Neural progenitor cell (in vitro differentiated cells): ENCODE data around the gene PPP6R3. TPM values are rescaled to one million over a fixed set of nuclear protein-coding genes. Genes with fewer than 3 reads are reported as not detected.

Source experiments
- DNase-seq: peaks from one replicate; pipeline ENCODE4 v3.0.0-alpha.2; 2016; ENCODE audit warnings: low spot score
- H2AFZ ChIP-seq: fragments of 200-600 bp; sonication (generic); replicated peaks from 2 replicates; pipeline ENCODE4 v1.6.1; 2016; ENCODE audit warnings: antibody characterized with exemption
- H3F3A ChIP-seq: fragments of 200-600 bp; sonication (generic); 2 replicates; pipeline ENCODE4 v1.6.1; 2016; ENCODE audit warnings: antibody characterized with exemption, low read depth
- H3K27ac ChIP-seq: fragments of 200-600 bp; sonication (generic); 2 replicates; pipeline ENCODE4 v1.5.1; 2016; ENCODE audit warnings: mild to moderate bottlenecking
- H3K27me3 ChIP-seq: fragments of 200-600 bp; sonication (generic); 2 replicates; pipeline ENCODE4 v1.6.1; 2016; ENCODE audit warnings: mild to moderate bottlenecking, moderate library complexity
- H3K36me3 ChIP-seq: fragments of 200-600 bp; sonication (generic); 2 replicates; pipeline ENCODE4 v1.5.1; 2016
- H3K4me1 ChIP-seq: fragments of 200-600 bp; sonication (generic); 2 replicates; pipeline ENCODE4 v1.6.1; 2016; ENCODE audit warnings: mixed run types
- H3K4me2 ChIP-seq: fragments of 200-600 bp; sonication (generic); 2 replicates; pipeline ENCODE4 v1.6.1; 2016
- H3K4me3 ChIP-seq: fragments of 200-600 bp; sonication (generic); 2 replicates; pipeline ENCODE4 v1.5.1; 2016
- H3K79me2 ChIP-seq: fragments of 200-600 bp; sonication (generic); 2 replicates; pipeline ENCODE4 v1.6.1; 2016; ENCODE audit warnings: low read depth
- H3K9ac ChIP-seq: fragments of 200-600 bp; sonication (generic); 2 replicates; pipeline ENCODE4 v1.6.1; 2016
- H3K9me3 ChIP-seq: fragments of 200-600 bp; sonication (generic); 2 replicates; pipeline ENCODE4 v1.5.1; 2016; ENCODE audit warnings: low read depth
- H4K20me1 ChIP-seq: fragments of 200-600 bp; sonication (generic); 2 replicates; pipeline ENCODE4 v1.6.1; 2016; ENCODE audit warnings: low read depth
- H3K27ac Mint-ChIP-seq: 3 replicates; pipeline ENCODE4 v1.8.0; 2021; ENCODE audit warnings: mixed read lengths
- H3K27me3 Mint-ChIP-seq: 2 replicates; pipeline ENCODE4 v1.8.0; 2022; ENCODE audit warnings: low read depth, mild to moderate bottlenecking, inconsistent platforms, moderate library complexity, mixed read lengths; ENCODE audit not compliant: insufficient read depth
- H3K36me3 Mint-ChIP-seq: 3 replicates; pipeline ENCODE4 v1.8.0; 2021; ENCODE audit warnings: mixed read lengths
- H3K4me1 Mint-ChIP-seq: 3 replicates; pipeline ENCODE4 v1.8.0; 2021; ENCODE audit warnings: mixed read lengths
- H3K4me3 Mint-ChIP-seq: 3 replicates; pipeline ENCODE4 v1.8.0; 2021; ENCODE audit warnings: mild to moderate bottlenecking, moderate library complexity, mixed read lengths
- H3K9me3 Mint-ChIP-seq: 3 replicates; pipeline ENCODE4 v1.8.0; 2020; ENCODE audit warnings: mixed read lengths
- EZH2 ChIP-seq: fragments of 200-600 bp; sonication (generic); IDR thresholded peaks from 2 replicates; pipeline ENCODE4 v1.6.1; 2017; ENCODE audit warnings: antibody characterized with exemption, mild to moderate bottlenecking, moderate library complexity
- EZH2phosphoT487 ChIP-seq: fragments of 200-600 bp; sonication (generic); IDR thresholded peaks from 2 replicates; pipeline ENCODE4 v1.6.1; 2017; ENCODE audit warnings: antibody characterized with exemption
- total RNA-seq: library from RNA; depleted of rRNA; stranded (reverse); fragments of >200 nt; gene quantifications from 2 replicates; pipeline ENCODE4 v1.2.3, GENCODE V29; 2015; ENCODE audit warnings: low replicate concordance
- TF ChIP-seq, protein P1 (sequence below): fragments of 200-600 bp; sonication (generic); IDR thresholded peaks from 2 replicates; pipeline ENCODE4 v1.5.1; 2017; ENCODE audit warnings: antibody characterized with exemption, mild to moderate bottlenecking

Gene PPP6R3
- total RNA-seq, 1 donor from 2014 or later, result 197 TPM

DNA sequence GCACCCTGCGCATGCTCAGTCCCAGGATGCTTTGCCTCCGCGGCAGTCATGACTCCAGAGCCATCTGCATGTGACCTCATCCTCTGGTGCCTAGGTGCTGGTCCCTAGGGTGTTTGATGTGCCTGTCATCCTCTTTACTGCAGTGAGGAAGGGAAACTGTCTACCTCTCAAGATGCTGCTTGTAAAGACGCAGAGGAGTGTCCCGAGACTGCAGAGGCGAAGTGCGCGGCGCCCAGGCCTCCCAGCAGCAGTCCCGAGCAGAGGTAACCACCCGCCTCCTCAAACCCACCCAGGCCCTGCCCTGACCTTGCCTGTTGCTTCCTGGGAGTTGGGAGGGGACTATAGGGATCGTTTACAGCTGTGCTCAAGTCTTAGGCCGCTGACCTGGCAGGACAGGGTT is 149.2 kb downstream of the PPP6R3 start:
- peak overlapping the region; percentile 58 for H3K27ac ChIP-seq
- H3F3A ChIP-seq, result peaks cover 32% of the 10 kb centered on the region

DNA sequence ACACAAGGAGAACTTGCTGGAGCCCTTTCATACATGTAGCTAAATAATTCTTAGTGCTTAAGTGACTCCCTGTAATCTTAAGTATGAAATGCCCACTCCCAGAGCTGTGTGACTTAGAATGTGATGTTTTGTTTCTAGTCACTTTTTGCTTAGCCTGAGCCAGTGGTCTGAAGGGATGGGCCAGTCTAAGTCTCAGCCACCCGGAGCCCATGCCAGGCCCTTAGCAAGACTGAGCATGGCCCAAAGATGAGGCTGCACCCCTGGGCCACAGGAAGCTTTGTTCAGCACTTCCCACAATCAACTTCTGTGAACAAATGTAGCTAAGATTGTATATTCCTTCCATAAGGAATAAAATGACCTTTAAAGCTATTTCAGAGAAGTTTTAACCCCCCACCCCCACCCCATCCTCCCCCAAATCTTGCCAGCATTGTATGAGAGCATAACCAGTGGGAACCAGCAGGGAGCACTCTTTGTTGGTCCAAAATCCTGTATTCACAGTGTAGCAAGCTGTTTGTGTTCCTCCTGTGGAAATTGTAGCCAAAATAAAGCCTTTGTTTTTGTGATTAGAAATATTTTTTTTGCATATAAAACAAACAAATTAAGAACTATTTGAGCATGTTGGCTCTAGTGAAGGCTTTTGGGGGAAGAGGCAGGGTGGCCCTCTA is 150.0 kb downstream of the PPP6R3 start:
- no peak overlapping the region for H3K4me2 ChIP-seq
- H3K9ac ChIP-seq, result no peak overlapping the region
- no peaks in the 10 kb centered on the region for H3K9me3 Mint-ChIP-seq
- no peaks in the 10 kb centered on the region for H3K27me3 ChIP-seq
- H3K4me3 Mint-ChIP-seq, result no peak overlapping the region
- H3K27me3 Mint-ChIP-seq, result peaks cover 2% of the 10 kb centered on the region
- peaks cover 20% of the 10 kb centered on the region for H4K20me1 ChIP-seq
- no peaks in the 10 kb centered on the region for H3K4me1 Mint-ChIP-seq
- H3K36me3 Mint-ChIP-seq, result peaks cover 49% of the 10 kb centered on the region
- H3K4me1 ChIP-seq, result peaks cover 3% of the 10 kb centered on the region
- H3K27ac ChIP-seq, result peak overlapping the region; percentile 58
- H3K9me3 ChIP-seq, result no peaks in the 10 kb centered on the region
- H3F3A ChIP-seq, result peaks cover 32% of the 10 kb centered on the region
- no peak overlapping the region for H3K27ac Mint-ChIP-seq
- no peaks in the 10 kb centered on the region for H3K79me2 ChIP-seq
- H3K36me3 ChIP-seq, result peaks cover 29% of the 10 kb centered on the region
- TF ChIP-seq, protein P1, sequence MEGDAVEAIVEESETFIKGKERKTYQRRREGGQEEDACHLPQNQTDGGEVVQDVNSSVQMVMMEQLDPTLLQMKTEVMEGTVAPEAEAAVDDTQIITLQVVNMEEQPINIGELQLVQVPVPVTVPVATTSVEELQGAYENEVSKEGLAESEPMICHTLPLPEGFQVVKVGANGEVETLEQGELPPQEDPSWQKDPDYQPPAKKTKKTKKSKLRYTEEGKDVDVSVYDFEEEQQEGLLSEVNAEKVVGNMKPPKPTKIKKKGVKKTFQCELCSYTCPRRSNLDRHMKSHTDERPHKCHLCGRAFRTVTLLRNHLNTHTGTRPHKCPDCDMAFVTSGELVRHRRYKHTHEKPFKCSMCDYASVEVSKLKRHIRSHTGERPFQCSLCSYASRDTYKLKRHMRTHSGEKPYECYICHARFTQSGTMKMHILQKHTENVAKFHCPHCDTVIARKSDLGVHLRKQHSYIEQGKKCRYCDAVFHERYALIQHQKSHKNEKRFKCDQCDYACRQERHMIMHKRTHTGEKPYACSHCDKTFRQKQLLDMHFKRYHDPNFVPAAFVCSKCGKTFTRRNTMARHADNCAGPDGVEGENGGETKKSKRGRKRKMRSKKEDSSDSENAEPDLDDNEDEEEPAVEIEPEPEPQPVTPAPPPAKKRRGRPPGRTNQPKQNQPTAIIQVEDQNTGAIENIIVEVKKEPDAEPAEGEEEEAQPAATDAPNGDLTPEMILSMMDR, result peak; percentile 45
- no peak for TF ChIP-seq EZH2
- H3K4me3 ChIP-seq, result no peak overlapping the region
- H2AFZ ChIP-seq, result no peak overlapping the region
- DNase-seq, result peak; percentile 43

More for the DNA sequence above, 149.2 kb downstream of the PPP6R3 start:
- Histone ChIP-seq H3K4me1 (peaks cover 3% of the 10 kb centered on the region), H3K4me3 (no peak overlapping the region), H4K20me1 (peaks cover 20% of the 10 kb centered on the region), H3K79me2 (no peaks in the 10 kb centered on the region), H3K36me3 (peaks cover 34% of the 10 kb centered on the region), H3K4me2 (no peak overlapping the region), H2AFZ (no peak overlapping the region), H3K9me3 (no peaks in the 10 kb centered on the region), H3K9ac (no peak overlapping the region), H3K27me3 (no peaks in the 10 kb centered on the region)
- no peak overlapping the region for H3K27ac Mint-ChIP-seq
- no peak for DNase-seq
- no peaks in the 10 kb centered on the region for H3K27me3 Mint-ChIP-seq
- H3K4me1 Mint-ChIP-seq, result no peaks in the 10 kb centered on the region
- H3K36me3 Mint-ChIP-seq, result peaks cover 51% of the 10 kb centered on the region
- TF ChIP-seq, protein P1, result no peak
- TF ChIP-seq EZH2phosphoT487 (no peak), EZH2 (no peak)
- no peaks in the 10 kb centered on the region for H3K9me3 Mint-ChIP-seq
- no peak overlapping the region for H3K4me3 Mint-ChIP-seq

DNA sequence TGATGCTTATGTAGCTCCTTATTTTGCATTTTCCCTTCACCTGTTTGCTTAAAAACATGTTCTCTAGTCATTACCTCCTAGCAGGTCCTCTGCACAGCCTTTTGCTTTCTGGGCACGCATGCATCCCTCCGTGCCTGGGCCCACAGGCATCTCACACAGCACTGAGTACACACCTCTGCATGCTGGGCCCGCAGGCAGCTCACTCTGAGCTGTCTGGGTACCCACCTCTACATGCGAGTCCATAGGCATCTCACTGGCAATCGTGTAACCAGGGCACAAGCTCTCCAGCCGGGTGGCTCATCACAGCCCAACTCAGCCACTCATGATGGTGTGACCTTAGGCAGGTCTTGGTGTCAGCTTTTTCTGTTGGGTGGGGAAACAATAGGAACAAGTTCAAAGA is 155.1 kb downstream of the PPP6R3 start:
- no peak for DNase-seq
- peaks cover 31% of the 10 kb centered on the region for H3K36me3 Mint-ChIP-seq
- H3K27ac ChIP-seq, result no peak overlapping the region
- peaks cover 1% of the 10 kb centered on the region for H4K20me1 ChIP-seq
- no peak overlapping the region for H3K27ac Mint-ChIP-seq
- H3K4me1 Mint-ChIP-seq, result no peaks in the 10 kb centered on the region
- peaks cover 18% of the 10 kb centered on the region for H3K36me3 ChIP-seq
- H3K4me1 ChIP-seq, result no peaks in the 10 kb centered on the region
- no peak overlapping the region for H3K9ac ChIP-seq
- no peak for TF ChIP-seq EZH2phosphoT487
- TF ChIP-seq, protein P1, result no peak
- no peak for TF ChIP-seq EZH2
- H3K79me2 ChIP-seq, result no peaks in the 10 kb centered on the region
- H3K9me3 Mint-ChIP-seq, result no peaks in the 10 kb centered on the region
- no peak overlapping the region for H3K4me3 Mint-ChIP-seq
- no peaks in the 10 kb centered on the region for H3K27me3 ChIP-seq
- no peaks in the 10 kb centered on the region for H3F3A ChIP-seq
- no peaks in the 10 kb centered on the region for H3K9me3 ChIP-seq
- no peak overlapping the region for H2AFZ ChIP-seq
- H3K4me2 ChIP-seq, result no peak overlapping the region
- H3K27me3 Mint-ChIP-seq, result peaks cover 4% of the 10 kb centered on the region
- no peak overlapping the region for H3K4me3 ChIP-seq
